NCI-H2227 (cell line): Measurements from ENCODE around the gene GRIP2.

Experiments used
- DNase-seq: peaks from one replicate; lab custom pipeline; 2025; ENCODE audit not compliant: unreplicated experiment; lab: John Stamatoyannopoulos, UW

The GRIP2 gene

DNA sequence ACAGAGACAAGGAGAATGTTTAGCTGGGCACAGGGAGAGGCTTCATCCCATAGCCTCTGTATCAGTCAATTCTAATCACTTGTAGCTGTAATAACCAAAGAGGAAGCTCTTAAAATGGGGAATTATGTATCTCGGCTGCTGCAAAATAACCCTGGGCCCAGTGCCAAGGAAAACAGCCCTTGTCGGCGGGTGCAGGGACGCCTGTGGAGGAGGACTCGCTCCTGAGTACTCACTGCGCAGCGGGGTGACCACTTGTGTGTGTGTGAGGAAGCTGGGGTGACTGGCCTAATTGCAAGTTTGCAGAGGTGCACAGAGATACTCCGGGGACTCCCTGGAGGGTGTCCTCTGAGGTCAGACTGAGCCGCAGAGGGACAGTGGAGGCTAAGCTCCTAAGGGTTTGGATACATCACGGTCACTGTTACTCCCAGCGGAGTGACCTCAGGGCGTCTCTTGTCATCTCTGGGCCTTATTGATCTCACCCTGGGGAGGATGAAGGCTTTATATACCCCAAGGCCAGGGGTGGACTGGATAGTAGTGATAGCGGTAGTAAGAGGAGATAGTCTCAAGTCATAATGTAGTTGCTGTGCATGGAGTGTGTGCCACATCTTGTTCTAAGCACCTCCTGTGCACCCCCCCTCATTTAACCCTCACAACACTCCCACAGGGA, 100.5 kb downstream of the GRIP2 start:
- DNase-seq, result peak; percentile 78
